ENCODE measurements around the gene CDC25B. TPM values are rescaled to one million over a fixed set of nuclear protein-coding genes. Genes with fewer than 3 reads are reported as not detected.
A peak's percentile ranks its signal among the peaks of the same experiment; 100 is the strongest.
"Not testable (repeated sequence)": the region's sequence is repeated elsewhere in the genome, so short reads cannot be mapped to it uniquely, and the experiment has no call there.

The CDC25B gene
- total and polyA plus RNA-seq, 4 donors = 4.4 to 12.9 (median 9.2) TPM

- 57% methylated on average over 4 of the region's 4 CpGs for WGBS
Observed at GRCh38 chr20:3788685-3789155, 7.4 kb upstream of the CDC25B start.

GRCh38 chr20:3789201-3789600 lies 6.9 kb upstream of the CDC25B start:
- not testable (repeated sequence) for H3K27me3 ChIP-seq (ENCODE audit: control insufficient read depth in 4 of 4, insufficient read depth in 4 of 4, low read length in 3 of 4); H3K4me3 ChIP-seq (ENCODE audit: low read depth in 1 of 3, low read length in 3 of 3); H3K9ac ChIP-seq (ENCODE audit: low read depth in 1 of 2, low read length in 2 of 2); H3K36me3 ChIP-seq (ENCODE audit: control insufficient read depth in 4 of 4, insufficient read depth in 3 of 4, low read depth in 1 of 4, low read length in 3 of 4); H3K9me3 ChIP-seq (ENCODE audit: control insufficient read depth in 4 of 4, low read length in 3 of 4); H3K27ac ChIP-seq (ENCODE audit: low read depth in 1 of 2, low read length in 2 of 2); DNase-seq (ENCODE audit: low spot score)
- peaks cover 8 to 23% (median 19%) of the 10 kb centered on the region in 4 donors for H3K4me1 ChIP-seq (ENCODE audit: control insufficient read depth in 4 of 4, insufficient read depth in 4 of 4, low read length in 3 of 4)
- 94% methylated on average over 4 of the region's 4 CpGs for WGBS

More at GRCh38 chr20:3788685-3789155, 7.4 kb upstream of the CDC25B start:
- H3K36me3 ChIP-seq (ENCODE audit: control insufficient read depth in 4 of 4, insufficient read depth in 3 of 4, low read depth in 1 of 4, low read length in 3 of 4) = peaks cover 0 to 3% (median 0%) of the 10 kb centered on the region in 4 donors
- no peak overlapping the region for H3K4me3 ChIP-seq (ENCODE audit: low read depth in 1 of 3, low read length in 3 of 3)
- H3K9me3 ChIP-seq (ENCODE audit: control insufficient read depth in 4 of 4, low read length in 3 of 4) = no peaks in the 10 kb centered on the region
- H3K4me1 ChIP-seq (ENCODE audit: control insufficient read depth in 4 of 4, insufficient read depth in 4 of 4, low read length in 3 of 4) = peaks cover 9 to 25% (median 19%) of the 10 kb centered on the region in 4 donors
- no peaks in the 10 kb centered on the region for H3K27me3 ChIP-seq (ENCODE audit: control insufficient read depth in 4 of 4, insufficient read depth in 4 of 4, low read length in 3 of 4)
- no peak for TF ChIP-seq HNF4A (conservative IDR thresholded peaks at IDR 0.05)
- no peak for TF ChIP-seq YY1 (IDR thresholded peaks at IDR 0.05)
- no peak for TF ChIP-seq RAD21 (IDR thresholded peaks at IDR 0.05)
- TF ChIP-seq RXRA (IDR thresholded peaks at IDR 0.05) = no peak
- no peak for TF ChIP-seq HNF4G (IDR thresholded peaks at IDR 0.05)
- TF ChIP-seq FOXA2 (IDR thresholded peaks at IDR 0.05) = no peak
- DNase-seq (ENCODE audit: low spot score) = no peak
- no peak overlapping the region for H3K27ac ChIP-seq (ENCODE audit: low read depth in 1 of 2, low read length in 2 of 2)
- no peak overlapping the region for H3K9ac ChIP-seq (ENCODE audit: low read depth in 1 of 2, low read length in 2 of 2)

GRCh38 chr20:3794168-3794567 lies 1.9 kb upstream of the CDC25B start:
- not testable (repeated sequence) for H3K4me3 ChIP-seq (ENCODE audit: low read depth in 1 of 3, low read length in 3 of 3); H3K9me3 ChIP-seq (ENCODE audit: control insufficient read depth in 4 of 4, low read length in 3 of 4); DNase-seq (ENCODE audit: low spot score); H3K36me3 ChIP-seq (ENCODE audit: control insufficient read depth in 4 of 4, insufficient read depth in 3 of 4, low read depth in 1 of 4, low read length in 3 of 4); H3K27me3 ChIP-seq (ENCODE audit: control insufficient read depth in 4 of 4, insufficient read depth in 4 of 4, low read length in 3 of 4); H3K9ac ChIP-seq (ENCODE audit: low read depth in 1 of 2, low read length in 2 of 2); H3K27ac ChIP-seq (ENCODE audit: low read depth in 1 of 2, low read length in 2 of 2)
- H3K4me1 ChIP-seq (ENCODE audit: control insufficient read depth in 4 of 4, insufficient read depth in 4 of 4, low read length in 3 of 4) = peaks cover 8 to 30% (median 20%) of the 10 kb centered on the region in 4 donors
- 94% methylated on average over 1 of the region's 3 CpGs for WGBS

GRCh38 chr20:3794701-3795420 lies 1.2 kb upstream of the CDC25B start:
- Histone ChIP-seq H3K4me1 (ENCODE audit: control insufficient read depth in 4 of 4, insufficient read depth in 4 of 4, low read length in 3 of 4) (peaks cover 10 to 30% (median 22%) of the 10 kb centered on the region in 4 donors), H3K9ac (ENCODE audit: low read depth in 1 of 2, low read length in 2 of 2) (no peak overlapping the region), H3K9me3 (ENCODE audit: control insufficient read depth in 4 of 4, low read length in 3 of 4) (no peaks in the 10 kb centered on the region), H3K27me3 (ENCODE audit: control insufficient read depth in 4 of 4, insufficient read depth in 4 of 4, low read length in 3 of 4) (no peaks in the 10 kb centered on the region), H3K4me3 (ENCODE audit: low read depth in 1 of 3, low read length in 3 of 3) (no peak overlapping the region), H3K36me3 (ENCODE audit: control insufficient read depth in 4 of 4, insufficient read depth in 3 of 4, low read depth in 1 of 4, low read length in 3 of 4) (no peaks in the 10 kb centered on the region), H3K27ac (ENCODE audit: low read depth in 1 of 2, low read length in 2 of 2) (peak overlapping the region; percentile 94 to 98)
- 90% methylated on average over 25 of the region's 25 CpGs for WGBS
- TF ChIP-seq FOXA1 (IDR thresholded peaks at IDR 0.05) (no peak), CTCF (IDR thresholded peaks at IDR 0.05; ENCODE audit: low read depth, low read length, missing input control) (no peak), GABPA (IDR thresholded peaks at IDR 0.05 in 1 of 2, conservative IDR thresholded peaks at IDR 0.05 in 1 of 2) (no peak), NR2F2 (IDR thresholded peaks at IDR 0.05) (no peak), SP1 (IDR thresholded peaks at IDR 0.05) (no peak), TAF1 (conservative IDR thresholded peaks at IDR 0.05) (no peak), RXRA (IDR thresholded peaks at IDR 0.05) (no peak)
- TF ChIP-seq, protein P1, sequence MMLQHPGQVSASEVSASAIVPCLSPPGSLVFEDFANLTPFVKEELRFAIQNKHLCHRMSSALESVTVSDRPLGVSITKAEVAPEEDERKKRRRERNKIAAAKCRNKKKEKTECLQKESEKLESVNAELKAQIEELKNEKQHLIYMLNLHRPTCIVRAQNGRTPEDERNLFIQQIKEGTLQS (IDR thresholded peaks at IDR 0.05) = no peak
- DNase-seq (ENCODE audit: low spot score) = no peak
